SJCRH30 (cell line): ENCODE measurements around the gene ZNF575. TPM values are rescaled to one million over a fixed set of nuclear protein-coding genes. Genes with fewer than 3 reads are reported as not detected.

ENCODE experiments used
- DNase-seq, 2 experiments: peaks; one replicate each; pipeline ENCODE4 v3.0.0-alpha.2; 2015 to 2020
- H3K27ac ChIP-seq: fragments of 250-450 bp; sonication (Bioruptor Pico); 2 replicates; pipeline ENCODE4 v1.5.1; 2020; ENCODE audit warnings: mild to moderate bottlenecking, moderate library complexity
- H3K27me3 ChIP-seq: fragments of 250-450 bp; sonication (Bioruptor Pico); 2 replicates; pipeline ENCODE4 v1.5.1; 2020; ENCODE audit warnings: mild to moderate bottlenecking, moderate library complexity
- H3K36me3 ChIP-seq: fragments of 250-450 bp; sonication (Bioruptor Pico); 2 replicates; pipeline ENCODE4 v1.5.1; 2020; ENCODE audit warnings: mild to moderate bottlenecking, moderate library complexity
- H3K4me1 ChIP-seq: fragments of 250-450 bp; sonication (Bioruptor Pico); 2 replicates; pipeline ENCODE4 v1.5.1; 2020; ENCODE audit warnings: mild to moderate bottlenecking, moderate library complexity
- H3K4me3 ChIP-seq: fragments of 250-450 bp; sonication (Bioruptor Pico); 2 replicates; pipeline ENCODE4 v1.5.1; 2020; ENCODE audit warnings: mild to moderate bottlenecking, moderate library complexity
- H3K9me3 ChIP-seq: fragments of 250-450 bp; sonication (Bioruptor Pico); replicated peaks from 2 replicates; pipeline ENCODE4 v1.5.1; 2020; ENCODE audit warnings: mild to moderate bottlenecking, moderate library complexity
- total RNA-seq: library from RNA; depleted of rRNA; stranded (reverse); fragments of >200 nt; shearing (Covaris generic); gene quantifications from 2 replicates; pipeline ENCODE4 v1.2.3, GENCODE V29; 2014; rRNA removed

Gene ZNF575, protein sequence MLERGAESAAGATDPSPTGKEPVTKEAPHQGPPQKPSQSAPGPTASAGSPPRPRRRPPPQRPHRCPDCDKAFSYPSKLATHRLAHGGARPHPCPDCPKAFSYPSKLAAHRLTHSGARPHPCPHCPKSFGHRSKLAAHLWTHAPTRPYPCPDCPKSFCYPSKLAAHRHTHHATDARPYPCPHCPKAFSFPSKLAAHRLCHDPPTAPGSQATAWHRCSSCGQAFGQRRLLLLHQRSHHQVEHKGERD
- not detected in 2 replicates for total RNA-seq

DNA sequence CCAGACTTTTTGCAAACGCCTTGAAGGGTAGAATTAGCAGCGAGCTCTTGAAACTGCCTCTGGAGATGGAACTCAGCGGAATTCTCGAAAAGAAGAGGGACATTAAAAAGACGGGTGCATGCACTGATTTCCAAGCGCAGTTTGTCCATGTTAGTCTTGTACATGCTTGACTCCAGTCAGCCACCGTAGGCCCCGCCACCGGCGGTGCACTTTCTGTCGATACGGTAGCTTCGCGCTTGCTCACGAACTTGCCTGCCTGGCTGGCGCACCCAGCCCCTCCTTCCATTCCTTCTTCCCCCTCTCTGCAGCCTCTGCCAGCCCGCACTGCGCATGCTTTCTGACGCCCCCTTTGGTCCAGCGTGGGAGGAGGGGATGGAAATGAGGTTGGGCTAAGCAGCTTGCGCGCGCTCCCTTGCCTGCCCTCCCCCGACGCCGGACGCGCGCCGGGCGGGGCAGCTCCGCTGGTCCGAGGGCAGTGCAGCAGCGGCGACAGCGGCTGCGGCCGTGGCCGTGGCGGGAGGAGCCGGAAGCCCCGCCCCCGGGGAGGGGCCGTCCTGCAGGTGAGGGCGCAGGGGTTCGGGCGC, at the start of gene ZNF575:
Gene ZNF575 (plus strand): TSS at position 227 of the 584 bp plus-strand sequence. CDS start 1,235 bp downstream, outside the sequence.
- no peaks in the 10 kb centered on the region for H3K9me3 ChIP-seq
- no peaks in the 10 kb centered on the region for H3K4me1 ChIP-seq
- peak within 1 kb of the TSS; percentile 41 for H3K4me3 ChIP-seq
- H3K27me3 ChIP-seq, result no peaks in the 10 kb centered on the region
- no peak within 1 kb of the TSS; the same call in 1 of the 2 replicates for H3K27ac ChIP-seq
- DNase-seq, result peak; percentile 84
- peaks cover 11% of the 10 kb centered on the region for H3K36me3 ChIP-seq

DNA sequence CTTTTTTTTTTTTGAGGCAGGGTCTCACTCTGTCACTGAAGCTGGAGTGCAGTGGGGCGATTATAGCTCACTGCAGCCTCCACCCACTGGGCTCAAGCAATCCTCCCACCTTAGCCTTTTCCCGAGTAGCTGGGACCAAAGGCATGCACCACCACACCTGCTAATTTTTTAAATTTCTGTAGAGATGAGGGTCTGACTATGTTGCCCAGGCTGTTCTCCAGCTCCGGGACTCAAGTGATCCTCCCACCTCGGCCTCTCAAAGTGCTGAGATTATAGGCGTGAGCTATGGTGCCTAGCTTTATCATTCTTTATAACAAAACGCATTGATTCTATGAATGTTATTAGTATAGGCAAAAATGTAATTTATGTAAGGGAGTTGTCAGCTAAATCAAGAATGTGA, 49.7 kb upstream of the ZNF575 start:
- H3K4me3 ChIP-seq, result no peak overlapping the region
- H3K9me3 ChIP-seq, result no peaks in the 10 kb centered on the region
- H3K27ac ChIP-seq, result no peak overlapping the region
- DNase-seq, result no peak
- H3K27me3 ChIP-seq, result no peaks in the 10 kb centered on the region
- H3K36me3 ChIP-seq, result no peaks in the 10 kb centered on the region
- H3K4me1 ChIP-seq, result no peaks in the 10 kb centered on the region

DNA sequence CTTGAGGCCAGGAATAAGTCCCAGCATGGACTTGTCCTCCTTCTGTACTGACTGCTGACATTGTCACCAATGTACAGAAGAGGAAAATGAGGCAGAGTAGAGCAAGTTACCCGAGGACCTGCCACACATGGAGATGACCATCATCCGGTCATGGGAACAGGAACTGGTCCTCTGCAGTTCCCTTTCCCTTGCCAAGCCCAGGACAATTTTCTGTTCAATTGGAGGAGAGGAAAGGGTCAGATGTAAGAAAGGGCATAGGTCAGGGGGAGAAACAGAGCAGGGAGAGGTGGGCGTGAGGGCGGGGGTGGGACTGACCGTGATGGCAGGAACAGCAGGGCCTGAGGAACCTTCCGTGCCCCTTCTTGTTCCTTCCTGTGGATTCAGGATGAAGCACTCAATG, 47.0 kb upstream of the ZNF575 start:
- Histone ChIP-seq H3K9me3 (no peaks in the 10 kb centered on the region), H3K36me3 (no peaks in the 10 kb centered on the region), H3K4me3 (no peak overlapping the region), H3K27me3 (no peaks in the 10 kb centered on the region), H3K4me1 (no peaks in the 10 kb centered on the region), H3K27ac (no peak overlapping the region)
- no peak for DNase-seq

DNA sequence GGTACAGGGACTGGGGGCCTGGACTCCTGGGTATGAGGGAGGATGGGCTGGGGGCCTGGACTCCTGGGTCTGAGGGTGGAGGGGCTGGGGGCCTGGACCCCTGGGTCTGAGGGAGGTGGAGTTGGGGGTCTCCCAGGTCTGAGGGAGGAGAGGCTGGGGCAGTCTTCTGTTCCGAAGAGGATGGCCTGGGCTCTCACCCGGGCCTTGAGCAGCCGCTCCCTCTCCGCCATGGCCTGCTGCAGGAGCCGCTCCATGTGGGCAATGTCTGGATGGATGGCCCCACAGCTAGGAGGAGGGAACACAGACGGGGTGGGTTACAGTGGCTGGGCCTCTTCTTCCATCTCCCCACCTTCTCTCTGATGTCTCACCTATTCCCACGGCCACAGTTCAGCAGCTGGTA, 46.6 kb upstream of the ZNF575 start:
- H3K36me3 ChIP-seq, result no peaks in the 10 kb centered on the region
- H3K27me3 ChIP-seq, result no peaks in the 10 kb centered on the region
- no peak for DNase-seq
- no peak overlapping the region for H3K27ac ChIP-seq
- no peaks in the 10 kb centered on the region for H3K4me1 ChIP-seq
- H3K4me3 ChIP-seq, result no peak overlapping the region
- no peaks in the 10 kb centered on the region for H3K9me3 ChIP-seq

DNA sequence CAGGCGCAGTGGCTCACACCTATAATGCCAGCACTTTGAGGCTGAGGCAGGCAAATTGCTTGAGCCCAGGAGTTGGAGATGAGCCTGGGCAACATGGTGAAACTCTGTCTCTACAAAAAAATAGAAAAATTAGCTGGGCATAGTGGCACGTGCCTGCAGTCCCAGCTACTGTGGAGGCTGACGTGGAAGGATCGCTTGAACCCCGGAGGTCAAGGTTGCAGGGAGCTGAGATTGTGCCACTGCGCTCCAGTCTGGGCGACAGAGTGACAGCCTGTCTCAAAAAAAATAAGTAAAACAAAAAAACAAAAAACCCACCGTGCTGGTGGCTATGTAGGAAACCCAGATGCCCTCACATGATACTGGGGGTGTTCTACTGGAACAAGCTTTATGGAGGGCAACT, 44.8 kb upstream of the ZNF575 start:
- no peak for DNase-seq
- no peaks in the 10 kb centered on the region for H3K9me3 ChIP-seq
- no peak overlapping the region for H3K4me3 ChIP-seq
- no peaks in the 10 kb centered on the region for H3K36me3 ChIP-seq
- no peak overlapping the region for H3K27ac ChIP-seq
- H3K27me3 ChIP-seq, result no peaks in the 10 kb centered on the region
- H3K4me1 ChIP-seq, result no peaks in the 10 kb centered on the region

DNA sequence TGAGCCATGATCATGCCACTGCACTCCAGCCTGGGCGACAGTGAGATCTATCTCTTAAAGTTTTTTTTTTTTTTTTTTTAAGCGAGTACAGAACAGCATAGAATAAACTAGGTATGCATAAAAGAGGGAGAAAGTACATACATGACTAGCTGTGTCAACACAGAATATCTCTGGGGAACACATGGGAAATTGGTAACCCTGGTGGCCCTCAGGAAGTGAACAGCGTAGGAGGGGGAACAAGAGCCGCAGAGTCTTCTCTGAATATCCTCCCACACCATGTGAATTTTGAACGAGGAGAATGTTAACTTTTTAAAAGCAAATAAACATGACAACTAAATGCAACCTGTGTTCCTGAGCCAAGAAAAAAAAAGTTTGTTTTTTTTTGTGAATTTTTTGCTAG, 43.7 kb upstream of the ZNF575 start:
- Histone ChIP-seq H3K36me3 (no peaks in the 10 kb centered on the region), H3K9me3 (no peaks in the 10 kb centered on the region), H3K4me1 (no peaks in the 10 kb centered on the region)

DNA sequence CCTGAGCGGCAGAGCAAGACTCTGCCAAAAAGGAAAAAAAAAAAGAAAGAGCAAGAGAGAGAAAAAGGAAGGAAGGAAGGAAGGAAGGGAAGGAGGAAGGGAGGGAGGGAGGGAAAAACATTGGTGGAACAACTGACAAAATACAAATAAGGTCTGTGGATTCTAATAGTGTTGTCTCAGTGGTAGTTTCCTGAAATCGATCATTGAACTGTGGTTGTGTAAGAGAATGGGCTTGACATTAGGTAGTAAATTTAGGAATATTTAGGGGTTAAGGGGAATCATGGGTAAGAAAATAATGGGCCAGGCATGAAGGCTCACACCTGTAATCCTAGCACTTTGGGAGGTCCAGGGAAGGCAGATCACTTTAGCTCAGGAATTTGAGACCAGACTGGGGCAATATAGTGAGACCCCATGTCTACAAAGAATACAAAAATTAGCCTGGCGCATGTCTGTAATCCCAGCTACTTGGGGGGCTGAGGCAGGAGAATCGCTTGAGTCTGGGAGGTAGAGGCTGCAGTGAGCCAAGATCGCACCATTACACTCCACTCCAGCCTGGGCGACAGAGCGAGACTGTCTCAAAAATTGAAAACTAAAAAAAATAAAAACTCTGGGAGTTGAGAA, 42.9 kb upstream of the ZNF575 start:
- H3K9me3 ChIP-seq, result no peaks in the 10 kb centered on the region
- H3K36me3 ChIP-seq, result no peaks in the 10 kb centered on the region
- DNase-seq, result no peak
- no peak overlapping the region for H3K4me3 ChIP-seq
- no peaks in the 10 kb centered on the region for H3K27me3 ChIP-seq
- H3K4me1 ChIP-seq, result no peaks in the 10 kb centered on the region
- H3K27ac ChIP-seq, result no peak overlapping the region

More for the DNA sequence above, 43.7 kb upstream of the ZNF575 start:
- Histone ChIP-seq H3K27ac (no peak overlapping the region), H3K27me3 (no peaks in the 10 kb centered on the region), H3K4me3 (no peak overlapping the region)
- no peak for DNase-seq

DNA sequence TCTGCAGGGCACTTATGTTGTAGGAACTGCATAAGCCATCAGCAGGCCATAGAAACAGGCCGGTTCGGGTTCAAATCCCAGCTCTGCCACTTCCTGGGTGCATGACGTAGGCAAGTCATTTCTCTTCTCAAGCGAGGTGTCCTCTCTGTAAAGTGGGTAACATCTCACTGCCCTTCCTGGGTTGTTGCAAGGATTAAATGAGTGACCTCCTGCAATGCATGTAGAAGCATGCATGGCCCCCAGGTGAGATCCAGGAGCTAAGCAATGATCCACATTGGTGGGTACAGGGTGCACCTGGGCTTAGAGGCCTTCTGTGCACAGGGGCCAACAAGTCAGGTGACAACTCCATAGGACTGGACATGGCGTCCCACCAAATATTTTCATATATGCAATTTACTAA, 42.2 kb upstream of the ZNF575 start:
- no peak overlapping the region for H3K27ac ChIP-seq
- H3K36me3 ChIP-seq, result no peaks in the 10 kb centered on the region
- H3K4me3 ChIP-seq, result no peak overlapping the region
- H3K9me3 ChIP-seq, result no peaks in the 10 kb centered on the region
- no peaks in the 10 kb centered on the region for H3K27me3 ChIP-seq
- no peak for DNase-seq
- H3K4me1 ChIP-seq, result no peaks in the 10 kb centered on the region

DNA sequence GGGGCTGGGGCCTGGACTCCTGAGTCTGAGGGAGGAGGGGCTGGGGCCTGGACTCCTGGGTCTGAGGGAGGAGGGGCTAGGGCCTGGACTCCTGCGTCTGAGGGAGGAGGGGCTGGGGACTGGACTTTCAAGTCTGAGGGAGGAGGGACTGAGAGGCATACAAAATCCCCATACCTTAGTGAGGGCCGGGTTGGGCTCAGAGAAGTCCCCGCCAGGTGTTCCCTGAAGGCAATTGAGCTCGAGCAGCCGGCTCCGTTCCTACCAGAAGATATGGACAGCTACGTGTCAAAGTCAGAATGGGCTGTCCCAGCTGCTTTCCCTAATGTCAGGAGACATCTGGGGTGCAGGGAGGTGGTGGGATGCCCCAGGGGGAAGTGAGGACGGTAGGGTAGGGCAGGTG, 37.9 kb upstream of the ZNF575 start:
- no peaks in the 10 kb centered on the region for H3K9me3 ChIP-seq
- H3K4me3 ChIP-seq, result no peak overlapping the region
- DNase-seq, result no peak
- H3K36me3 ChIP-seq, result no peaks in the 10 kb centered on the region
- H3K27ac ChIP-seq, result no peak overlapping the region
- no peaks in the 10 kb centered on the region for H3K4me1 ChIP-seq
- H3K27me3 ChIP-seq, result no peaks in the 10 kb centered on the region

DNA sequence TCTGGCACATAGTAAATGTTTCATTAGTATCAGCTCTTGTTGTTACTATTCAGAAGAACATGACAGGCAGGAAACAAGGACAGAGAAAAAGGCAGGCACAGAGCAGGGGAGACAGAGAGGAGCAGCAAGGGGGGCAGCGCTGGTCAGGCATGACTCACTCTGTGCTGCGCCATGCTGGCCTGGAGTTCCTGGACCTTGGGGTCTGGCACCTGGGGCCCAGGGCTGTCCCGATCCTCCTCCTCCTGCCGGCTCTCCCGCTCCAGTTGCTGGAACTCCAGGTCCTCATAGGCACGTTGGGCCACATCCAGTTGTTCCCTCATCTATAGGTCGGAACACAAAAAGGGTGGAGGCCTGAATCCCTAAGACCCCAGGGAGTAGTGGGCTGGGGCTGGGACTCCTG, 36.0 kb upstream of the ZNF575 start:
- Histone ChIP-seq H3K27me3 (no peaks in the 10 kb centered on the region), H3K4me3 (no peak overlapping the region), H3K36me3 (no peaks in the 10 kb centered on the region), H3K27ac (no peak overlapping the region), H3K9me3 (no peaks in the 10 kb centered on the region), H3K4me1 (no peaks in the 10 kb centered on the region)
- DNase-seq, result no peak

DNA sequence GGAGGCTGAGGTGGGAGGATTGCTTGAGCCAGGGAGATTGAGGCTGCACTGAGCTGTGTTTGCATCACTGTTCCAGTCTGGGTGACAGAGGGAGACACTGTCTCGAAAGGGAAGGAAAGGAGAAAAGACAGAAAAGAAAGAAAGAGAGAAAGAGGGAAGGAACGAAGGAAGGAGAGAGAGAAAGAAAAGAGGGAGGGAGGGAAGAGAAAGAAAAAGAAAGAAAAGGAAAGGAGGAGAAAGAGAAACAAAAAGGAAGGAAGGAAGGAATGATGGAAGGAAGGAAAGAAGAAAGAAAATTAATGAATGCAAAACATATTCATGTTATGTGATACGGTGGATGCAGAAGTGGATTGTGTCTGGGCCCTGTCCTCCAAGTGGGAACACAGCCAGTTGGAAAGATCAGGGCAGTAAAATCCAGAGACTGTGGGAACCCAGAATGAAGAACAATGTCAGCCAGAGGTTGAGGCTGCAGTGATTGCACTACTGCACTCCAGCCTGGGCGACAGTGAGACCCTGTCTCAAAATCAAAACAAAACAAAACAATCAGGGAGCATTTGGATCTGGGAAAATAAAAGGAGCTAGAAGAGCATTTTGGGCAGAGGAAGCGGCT, 34.6 kb upstream of the ZNF575 start:
- H3K27ac ChIP-seq, result no peak overlapping the region
- H3K4me3 ChIP-seq, result no peak overlapping the region
- no peaks in the 10 kb centered on the region for H3K4me1 ChIP-seq
- no peaks in the 10 kb centered on the region for H3K36me3 ChIP-seq
- H3K27me3 ChIP-seq, result no peaks in the 10 kb centered on the region
- no peak for DNase-seq
- H3K9me3 ChIP-seq, result no peaks in the 10 kb centered on the region

DNA sequence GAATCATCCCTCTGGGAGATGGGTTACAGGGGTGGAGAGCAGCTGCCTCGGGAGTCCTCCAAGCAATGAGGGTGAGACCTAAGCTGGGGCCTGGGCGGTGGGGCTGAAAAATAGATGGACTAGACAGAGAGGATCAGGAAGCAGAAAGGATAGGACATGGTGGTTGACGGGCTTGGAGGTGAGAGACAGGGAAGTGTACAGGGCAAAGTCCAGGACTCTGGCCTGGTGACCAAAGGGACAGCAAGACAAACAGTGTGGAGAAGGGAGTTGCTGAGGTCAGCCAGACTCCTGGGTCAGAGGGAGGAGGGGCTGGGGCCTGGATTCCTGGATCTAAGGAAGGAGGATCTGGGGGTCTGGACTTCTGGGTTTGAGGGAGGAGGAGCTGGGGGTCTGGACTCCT, 33.9 kb upstream of the ZNF575 start:
- H3K9me3 ChIP-seq, result no peaks in the 10 kb centered on the region
- H3K4me3 ChIP-seq, result no peak overlapping the region
- DNase-seq, result no peak
- H3K4me1 ChIP-seq, result no peaks in the 10 kb centered on the region
- no peak overlapping the region for H3K27ac ChIP-seq
- no peaks in the 10 kb centered on the region for H3K27me3 ChIP-seq
- H3K36me3 ChIP-seq, result no peaks in the 10 kb centered on the region

DNA sequence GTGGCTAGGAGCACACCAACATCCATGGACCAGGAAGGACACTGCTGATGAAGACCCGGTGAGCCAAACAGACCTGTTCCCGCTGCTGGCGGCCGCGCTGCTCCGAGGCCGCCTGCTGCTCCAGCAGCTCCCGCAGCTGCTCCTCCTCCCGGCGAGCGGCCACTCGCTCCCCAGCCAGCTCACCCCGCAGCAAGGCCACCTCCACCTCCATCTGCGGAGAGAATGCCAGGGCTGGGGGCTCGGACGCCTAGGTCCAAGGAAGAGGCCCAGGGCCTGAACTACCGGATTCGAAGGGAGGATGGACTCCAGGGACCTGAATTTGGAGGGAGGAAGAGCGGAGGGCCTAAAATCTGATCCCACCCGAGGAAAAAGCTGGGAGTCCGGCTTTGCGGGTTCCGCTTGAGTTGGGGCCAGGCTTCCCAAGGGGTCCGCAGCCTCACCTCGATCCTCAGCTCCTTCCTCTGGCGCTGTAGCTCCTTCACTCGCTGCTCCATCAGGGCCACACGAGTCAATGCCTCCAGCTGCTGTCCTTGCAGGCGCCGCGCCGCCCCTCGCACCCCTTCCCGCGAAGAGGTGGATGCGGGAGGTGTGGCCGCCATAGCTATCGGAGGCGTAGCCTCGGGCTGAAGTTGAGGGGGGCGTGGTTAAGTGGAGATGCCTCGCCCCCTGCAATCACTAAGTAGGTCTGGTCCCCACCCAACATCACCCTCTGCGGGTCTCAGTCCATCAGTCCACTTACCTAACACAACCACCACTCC, 31.1 kb upstream of the ZNF575 start:
- no peak overlapping the region for H3K4me3 ChIP-seq

DNA sequence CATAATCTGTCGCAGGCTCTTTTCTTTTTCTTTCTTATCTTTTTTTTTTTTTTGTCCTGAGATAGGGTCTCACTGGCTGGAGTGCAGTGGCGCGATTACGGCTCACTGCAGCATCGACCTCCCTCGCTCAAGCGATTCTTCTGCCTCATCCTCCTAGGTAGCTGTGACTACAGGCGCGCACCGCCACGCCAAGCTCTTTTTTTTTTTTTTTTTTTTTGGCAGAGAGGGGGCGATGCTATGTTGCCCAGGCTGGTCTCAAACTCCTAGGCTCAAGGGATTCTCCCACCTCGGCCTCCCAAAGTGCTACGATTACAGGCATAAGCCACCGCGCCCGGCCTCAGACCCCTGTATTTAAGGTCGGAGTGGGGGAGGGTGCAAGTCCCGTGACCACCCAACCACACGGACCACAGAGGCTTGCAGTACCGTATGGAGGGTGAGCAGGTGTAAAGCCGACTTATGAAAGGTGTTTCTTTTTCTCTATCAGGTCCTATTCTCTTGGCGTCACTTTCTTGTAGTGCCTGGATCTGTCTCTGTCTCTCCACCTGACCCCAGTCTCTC, 30.5 kb upstream of the ZNF575 start:
- H3K27ac ChIP-seq, result no peak overlapping the region
- H3K27me3 ChIP-seq, result no peaks in the 10 kb centered on the region
- H3K4me3 ChIP-seq, result no peak overlapping the region
- DNase-seq, result no peak
- H3K9me3 ChIP-seq, result no peaks in the 10 kb centered on the region
- no peaks in the 10 kb centered on the region for H3K4me1 ChIP-seq
- H3K36me3 ChIP-seq, result no peaks in the 10 kb centered on the region

More for the DNA sequence above, 31.1 kb upstream of the ZNF575 start:
- Histone ChIP-seq H3K27me3 (no peaks in the 10 kb centered on the region), H3K9me3 (no peaks in the 10 kb centered on the region), H3K4me1 (no peaks in the 10 kb centered on the region), H3K36me3 (no peaks in the 10 kb centered on the region), H3K27ac (no peak overlapping the region)
- no peak for DNase-seq
